A549 (cell line): ENCODE measurements around the gene GPI.

Experiments
- BHLHE40 ChIP-seq: IDR thresholded peaks from 2 replicates; pipeline ENCODE4 v1.6.1; 2012; ENCODE audit warnings: low read depth, low read length, inconsistent platforms
- CTCF ChIP-seq: fragments of >200 bp; sonication (Bioruptor Twin); formaldehyde crosslinking; IDR thresholded peaks from 3 replicates; pipeline ENCODE4 v1.5.1; 2016
- ELK1 ChIP-seq: fragments of 150-350 bp; IDR thresholded peaks from 2 replicates; pipeline ENCODE4 v1.6.1; 2014; ENCODE audit warnings: low read depth, mild to moderate bottlenecking, low read length

DNA sequence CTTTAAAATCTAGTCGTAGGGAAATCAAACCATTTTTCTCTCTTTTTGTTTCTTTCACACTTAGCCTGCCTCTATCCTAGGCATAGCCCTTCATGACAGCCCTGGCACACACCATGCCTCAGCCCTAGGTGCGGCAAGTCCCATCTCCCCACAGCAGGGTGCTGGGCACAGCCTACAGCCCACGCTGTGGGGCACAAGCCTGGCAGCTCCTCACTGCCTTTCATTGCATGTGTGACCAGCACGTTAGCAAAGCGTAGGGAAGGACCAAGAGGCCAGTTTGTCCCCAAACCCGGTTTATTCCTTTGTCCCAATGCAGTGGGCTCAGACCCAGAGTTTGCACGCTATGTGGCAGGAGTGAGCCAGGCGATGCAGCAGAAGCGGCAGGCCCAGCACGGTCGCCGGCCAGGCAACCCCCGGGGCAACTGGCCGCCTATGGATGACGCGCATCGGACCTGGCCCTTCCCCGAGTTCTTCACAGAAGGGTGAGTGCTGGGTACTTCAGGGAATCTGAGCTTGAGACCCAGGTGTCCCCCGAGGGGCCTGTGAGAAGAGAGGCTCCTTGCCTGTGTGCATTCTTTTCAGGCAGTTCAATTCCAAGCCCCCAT lies 17.3 kb upstream of the GPI start:
- no peak for TF ChIP-seq BHLHE40
- no peak for TF ChIP-seq CTCF
- TF ChIP-seq ELK1, result no peak
